Fibroblast of lung (primary cell): ENCODE results near the gene SHKBP1. TPM values are rescaled to one million over a fixed set of nuclear protein-coding genes. Genes with fewer than 3 reads are reported as not detected.

Experiments used
- DNase-seq, 2 donors: peaks; one replicate each; pipeline versions ENCODE4 v3.0.0 to v3.0.0-alpha.2; 2010; ENCODE audit warnings: low read depth in 2 of 2
- H2AFZ ChIP-seq: 2 replicates; pipeline ENCODE4 v1.5.1; 2012; ENCODE audit warnings: low read length, control low read depth, inconsistent platforms
- H3K27ac ChIP-seq: 2 replicates; pipeline ENCODE4 v1.5.1; 2011; ENCODE audit warnings: low read length, control low read depth; ENCODE audit not compliant: insufficient read depth
- H3K27me3 ChIP-seq: 2 replicates; pipeline ENCODE4 v1.5.1; 2011; ENCODE audit warnings: mild to moderate bottlenecking, low read length; ENCODE audit not compliant: control insufficient read depth, insufficient read depth
- H3K36me3 ChIP-seq: 2 replicates; pipeline ENCODE4 v1.5.1; 2011; ENCODE audit warnings: low read length; ENCODE audit not compliant: control insufficient read depth, insufficient read depth
- H3K4me1 ChIP-seq: 2 replicates; pipeline ENCODE4 v1.5.1; 2011; ENCODE audit warnings: low read length; ENCODE audit not compliant: control insufficient read depth, insufficient read depth; ENCODE audit errors: extremely low read depth
- H3K4me2 ChIP-seq: 2 replicates; pipeline ENCODE4 v1.5.1; 2011; ENCODE audit warnings: low read length, control low read depth; ENCODE audit not compliant: insufficient read depth; ENCODE audit errors: extremely low read depth
- H3K4me3 ChIP-seq, 4 experiments: fragments of 200-600 bp in 1 of 4; sonication (generic) in 1 of 4; replicated peaks in 1 of 4; 2 replicates each; pipeline ENCODE4 v1.5.1; 2011 to 2016; ENCODE audit warnings: low read length in 4 of 4, low read depth in 3 of 4, mild to moderate bottlenecking in 3 of 4, control low read depth in 2 of 4, inconsistent platforms in 1 of 4, mixed read lengths in 1 of 4; ENCODE audit not compliant: insufficient read depth in 1 of 4; ENCODE audit errors: control extremely low read depth in 1 of 4
- H3K79me2 ChIP-seq: 2 replicates; pipeline ENCODE4 v1.5.1; 2012; ENCODE audit warnings: mild to moderate bottlenecking, low read length, inconsistent platforms; ENCODE audit not compliant: control insufficient read depth, insufficient read depth
- H3K9ac ChIP-seq: 2 replicates; pipeline ENCODE4 v1.5.1; 2011; ENCODE audit warnings: mild to moderate bottlenecking, low read length, control low read depth; ENCODE audit not compliant: insufficient read depth
- H3K9me3 ChIP-seq: 2 replicates; pipeline ENCODE4 v1.5.1; 2012; ENCODE audit warnings: low read depth, low read length; ENCODE audit not compliant: control insufficient read depth, insufficient read depth
- H4K20me1 ChIP-seq: 2 replicates; pipeline ENCODE4 v1.5.1; 2011; ENCODE audit warnings: low read length; ENCODE audit not compliant: control insufficient read depth, insufficient read depth; ENCODE audit errors: extremely low read depth
- EZH2 ChIP-seq: IDR thresholded peaks from 2 replicates; pipeline ENCODE4 v1.5.1; 2012; ENCODE audit warnings: low read length, control low read depth, mild to moderate bottlenecking; ENCODE audit errors: missing control alignments
- polyA plus RNA-seq, 2 donors: library from polyadenylated mRNA; depleted of rRNA in 1 of 2; stranded (reverse) in 1 of 2; unstranded in 1 of 2; fragments of >200 nt; gene quantifications; 2 replicates each; pipeline ENCODE4 v1.2.1, GENCODE V29; 2011 to 2012; ENCODE audit warnings: missing spikeins in 1 of 2
- total RNA-seq: library from RNA; depleted of rRNA; stranded (reverse); fragments of >200 nt; gene quantifications from 2 replicates; pipeline ENCODE4 v1.2.1, GENCODE V29; 2014
- TF ChIP-seq, protein P1 (sequence below), 2 donors: IDR thresholded peaks in 1 of 2; conservative IDR thresholded peaks in 1 of 2; 1 replicate in 1 of 2; 2 replicates in 1 of 2; pipeline ENCODE4 v1.5.1; 2011 to 2012; ENCODE audit warnings: low read length in 2 of 2, control low read depth in 1 of 2, inconsistent platforms in 1 of 2, low read depth in 1 of 2, mild to moderate bottlenecking in 1 of 2

SHKBP1 gene
- total and polyA plus RNA-seq, 2 donors (not counting 1 experiment from before 2014, with no cell fraction given), result 35.6 to 43.4 TPM

DNA sequence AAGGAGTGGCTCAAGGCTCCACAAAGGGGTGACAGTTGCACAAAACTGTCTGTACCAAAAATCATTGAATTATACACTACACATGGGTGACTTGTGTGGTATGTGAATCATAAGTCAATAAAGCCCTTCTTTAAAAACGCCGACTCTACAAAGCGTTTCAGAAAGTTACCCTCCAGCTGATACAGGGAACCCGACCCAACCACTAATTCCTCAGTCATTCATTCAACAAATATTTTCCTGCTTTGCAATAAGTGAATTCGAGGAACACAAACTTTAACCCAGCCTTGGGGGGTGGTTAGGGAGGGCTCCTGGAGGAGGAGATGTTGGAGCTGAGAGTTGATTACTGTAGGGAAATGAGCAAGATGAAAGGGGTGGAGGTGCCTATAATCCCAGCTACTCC lies 56.5 kb downstream of the SHKBP1 start:
- peak; percentile 48 to 84 for DNase-seq
- H3K36me3 ChIP-seq, result no peaks in the 10 kb centered on the region
- no peak overlapping the region for H2AFZ ChIP-seq
- H3K4me2 ChIP-seq, result no peak overlapping the region
- no peak overlapping the region for H3K4me3 ChIP-seq
- H3K4me1 ChIP-seq, result peaks cover 3% of the 10 kb centered on the region
- H3K79me2 ChIP-seq, result no peaks in the 10 kb centered on the region
- H3K9ac ChIP-seq, result no peak overlapping the region
- H4K20me1 ChIP-seq, result no peaks in the 10 kb centered on the region
- H3K27ac ChIP-seq, result no peak overlapping the region
- TF ChIP-seq, protein P1, sequence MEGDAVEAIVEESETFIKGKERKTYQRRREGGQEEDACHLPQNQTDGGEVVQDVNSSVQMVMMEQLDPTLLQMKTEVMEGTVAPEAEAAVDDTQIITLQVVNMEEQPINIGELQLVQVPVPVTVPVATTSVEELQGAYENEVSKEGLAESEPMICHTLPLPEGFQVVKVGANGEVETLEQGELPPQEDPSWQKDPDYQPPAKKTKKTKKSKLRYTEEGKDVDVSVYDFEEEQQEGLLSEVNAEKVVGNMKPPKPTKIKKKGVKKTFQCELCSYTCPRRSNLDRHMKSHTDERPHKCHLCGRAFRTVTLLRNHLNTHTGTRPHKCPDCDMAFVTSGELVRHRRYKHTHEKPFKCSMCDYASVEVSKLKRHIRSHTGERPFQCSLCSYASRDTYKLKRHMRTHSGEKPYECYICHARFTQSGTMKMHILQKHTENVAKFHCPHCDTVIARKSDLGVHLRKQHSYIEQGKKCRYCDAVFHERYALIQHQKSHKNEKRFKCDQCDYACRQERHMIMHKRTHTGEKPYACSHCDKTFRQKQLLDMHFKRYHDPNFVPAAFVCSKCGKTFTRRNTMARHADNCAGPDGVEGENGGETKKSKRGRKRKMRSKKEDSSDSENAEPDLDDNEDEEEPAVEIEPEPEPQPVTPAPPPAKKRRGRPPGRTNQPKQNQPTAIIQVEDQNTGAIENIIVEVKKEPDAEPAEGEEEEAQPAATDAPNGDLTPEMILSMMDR (conservative IDR thresholded peaks at IDR 0.05 in 1 of 2, IDR thresholded peaks at IDR 0.05 in 1 of 2; ENCODE audit: low read depth in 1 of 2, low read length in 2 of 2), result no peak
- no peak for TF ChIP-seq EZH2
- H3K9me3 ChIP-seq, result no peaks in the 10 kb centered on the region
- peaks cover 3% of the 10 kb centered on the region for H3K27me3 ChIP-seq

DNA sequence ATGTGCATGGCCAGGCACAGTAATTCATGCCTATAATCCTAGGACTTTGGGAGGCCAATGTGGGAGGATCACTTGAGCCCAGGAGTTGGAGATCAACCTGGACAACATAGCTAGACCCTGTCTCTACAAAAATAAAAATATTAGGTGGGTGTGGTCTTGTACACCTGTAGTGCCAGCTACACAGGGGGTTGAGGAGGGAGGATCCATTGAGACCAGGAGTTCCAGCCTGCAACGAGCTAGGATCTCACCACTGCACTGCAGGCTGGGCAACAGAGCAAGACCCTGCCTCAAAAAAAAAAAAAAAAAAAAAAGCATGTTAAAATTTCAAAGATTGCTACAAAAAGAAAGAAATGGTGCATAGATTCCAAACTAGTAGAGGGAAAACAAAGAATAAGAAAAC lies 61.7 kb downstream of the SHKBP1 start:
- Histone ChIP-seq H3K36me3 (no peaks in the 10 kb centered on the region), H3K27ac (no peak overlapping the region), H3K9ac (no peak overlapping the region), H4K20me1 (no peaks in the 10 kb centered on the region), H3K9me3 (no peaks in the 10 kb centered on the region), H2AFZ (no peak overlapping the region), H3K27me3 (peaks cover 3% of the 10 kb centered on the region), H3K79me2 (no peaks in the 10 kb centered on the region), H3K4me2 (no peak overlapping the region), H3K4me3 (no peak overlapping the region), H3K4me1 (peaks cover 18% of the 10 kb centered on the region)
- TF ChIP-seq, protein P1 (conservative IDR thresholded peaks at IDR 0.05 in 1 of 2, IDR thresholded peaks at IDR 0.05 in 1 of 2; ENCODE audit: low read depth in 1 of 2, low read length in 2 of 2), result no peak
- TF ChIP-seq EZH2, result no peak
- DNase-seq, result no peak

DNA sequence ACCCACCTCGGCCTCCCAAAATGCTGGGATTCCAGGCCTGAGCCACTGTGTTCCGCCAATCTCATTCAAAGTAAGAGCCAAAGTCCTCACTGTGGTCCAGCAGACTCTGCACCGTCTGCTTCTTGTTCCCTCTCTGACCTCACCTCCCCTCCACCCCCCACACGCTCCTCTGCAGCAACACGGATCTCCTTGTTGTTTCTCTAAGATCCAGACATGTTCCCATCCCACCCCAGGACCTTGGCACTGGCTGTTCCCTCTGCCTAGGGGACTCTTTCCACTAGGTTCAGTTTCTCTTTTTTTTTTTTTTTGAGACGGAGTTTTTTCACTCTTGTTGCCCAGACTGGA lies 62.9 kb downstream of the SHKBP1 start:
- Histone ChIP-seq H3K27ac (no peak overlapping the region), H2AFZ (no peak overlapping the region), H3K9me3 (no peaks in the 10 kb centered on the region), H4K20me1 (no peaks in the 10 kb centered on the region), H3K27me3 (peaks cover 3% of the 10 kb centered on the region), H3K36me3 (no peaks in the 10 kb centered on the region), H3K4me2 (no peak overlapping the region), H3K79me2 (no peaks in the 10 kb centered on the region), H3K4me1 (peaks cover 15% of the 10 kb centered on the region), H3K4me3 (no peak overlapping the region), H3K9ac (no peak overlapping the region)
- TF ChIP-seq, protein P1 (conservative IDR thresholded peaks at IDR 0.05 in 1 of 2, IDR thresholded peaks at IDR 0.05 in 1 of 2; ENCODE audit: low read depth in 1 of 2, low read length in 2 of 2), result no peak
- no peak for TF ChIP-seq EZH2
- no peak for DNase-seq
